HEK293 (cell line): ENCODE data around the gene IL36G.

Source experiments
- CTCF ChIA-PET: fragments of 350-600 bp; formaldehyde crosslinking; extraction: SDS; loops from one replicate; lab custom pipeline; 2021; ENCODE audit warnings: antibody characterized with exemption; lab: Yijun Ruan, JAX
- POLR2A ChIA-PET: fragments of 300-600 bp; formaldehyde crosslinking; extraction: SDS; loops from one replicate; lab custom pipeline; 2020; ENCODE audit warnings: antibody characterized with exemption, inconsistent platforms; lab: Yijun Ruan, JAX
- H3K27ac ChIP-seq: fragments of 200-500 bp; sonication (Bioruptor generic); 2 replicates; pipeline ENCODE4 v1.5.1; 2014; ENCODE audit warnings: low read depth, low read length, control low read depth, inconsistent platforms; ENCODE audit errors: extremely low read depth
- H3K36me3 ChIP-seq, 2 experiments: fragments of 200-500 bp in 1 of 2; sonication (Bioruptor generic) in 1 of 2; 1 replicate in 1 of 2; 2 replicates in 1 of 2; pipeline ENCODE4 v1.5.1; 2014 to 2017; ENCODE audit warnings: inconsistent platforms in 2 of 2, low read length in 2 of 2; ENCODE audit not compliant: control insufficient read depth in 2 of 2, insufficient read depth in 1 of 2
- H3K4me1 ChIP-seq: fragments of 200-500 bp; sonication (Bioruptor generic); 2 replicates; pipeline ENCODE4 v1.5.1; 2014; ENCODE audit warnings: mild to moderate bottlenecking, low read length, inconsistent platforms; ENCODE audit not compliant: control insufficient read depth, insufficient read depth
- H3K4me3 ChIP-seq: 2 replicates; pipeline ENCODE4 v1.5.1; 2011; ENCODE audit warnings: low read depth, mild to moderate bottlenecking, control low read depth, low read length, moderate library complexity
- H3K9me3 ChIP-seq: fragments of 200-500 bp; sonication (Bioruptor generic); 2 replicates; pipeline ENCODE4 v1.5.1; 2014; ENCODE audit warnings: low read depth, low read length, inconsistent platforms; ENCODE audit not compliant: control insufficient read depth, insufficient read depth
- EGR2 ChIP-seq: fragments of 450-650 bp; formaldehyde crosslinking; IDR thresholded peaks from 2 replicates; pipeline ENCODE4 v1.5.1; 2016; ENCODE audit warnings: low read depth, missing biosample characterization, missing genetic modification characterization
- HIC1 ChIP-seq: fragments of 450-650 bp; formaldehyde crosslinking; IDR thresholded peaks from 2 replicates; pipeline ENCODE4 v1.5.1; 2016; ENCODE audit warnings: missing biosample characterization, missing genetic modification characterization
- HOXD13 ChIP-seq: sonication (generic); formaldehyde crosslinking; IDR thresholded peaks from 2 replicates; pipeline ENCODE4 v1.8.0; 2022; ENCODE audit warnings: missing genetic modification reagents, borderline replicate concordance
- KLF10 ChIP-seq: fragments of 450-650 bp; IDR thresholded peaks from 2 replicates; pipeline ENCODE4 v1.5.1; 2018; ENCODE audit warnings: missing biosample characterization, mild to moderate bottlenecking, missing genetic modification characterization
- KLF16 ChIP-seq: fragments of 450-650 bp; formaldehyde crosslinking; IDR thresholded peaks from 2 replicates; pipeline ENCODE4 v1.5.1; 2017; ENCODE audit warnings: missing biosample characterization, missing genetic modification characterization
- MYNN ChIP-seq: fragments of 450-650 bp; formaldehyde crosslinking; IDR thresholded peaks from 2 replicates; pipeline ENCODE4 v1.5.1; 2016; ENCODE audit warnings: missing biosample characterization, missing genetic modification characterization, borderline replicate concordance
- PRDM1 ChIP-seq: fragments of 450-650 bp; formaldehyde crosslinking; IDR thresholded peaks from 2 replicates; pipeline ENCODE4; 2016; ENCODE audit warnings: missing biosample characterization, missing genetic modification characterization
- REST ChIP-seq: fragments of 450-650 bp; formaldehyde crosslinking; IDR thresholded peaks from 2 replicates; pipeline ENCODE4 v1.5.1; 2016; ENCODE audit warnings: missing biosample characterization, missing genetic modification characterization
- ZBTB26 ChIP-seq: fragments of 450-650 bp; formaldehyde crosslinking; optimal IDR thresholded peaks from 2 replicates; pipeline ENCODE3; 2016; ENCODE audit warnings: missing biosample characterization, mild to moderate bottlenecking, missing genetic modification characterization
- ZBTB49 ChIP-seq: fragments of 450-650 bp; formaldehyde crosslinking; IDR thresholded peaks from 2 replicates; pipeline ENCODE4 v1.5.1; 2016; ENCODE audit warnings: missing biosample characterization, missing genetic modification characterization, low read depth
- ZFP69B ChIP-seq: fragments of 450-650 bp; formaldehyde crosslinking; IDR thresholded peaks from 2 replicates; pipeline ENCODE4 v1.5.1; 2016; ENCODE audit warnings: missing biosample characterization, missing genetic modification characterization
- ZNF140 ChIP-seq: fragments of 450-650 bp; formaldehyde crosslinking; IDR thresholded peaks from 2 replicates; pipeline ENCODE4 v1.5.1; 2016; ENCODE audit warnings: missing biosample characterization, missing genetic modification characterization
- ZNF302 ChIP-seq: fragments of 450-650 bp; formaldehyde crosslinking; IDR thresholded peaks from 2 replicates; pipeline ENCODE4 v1.5.1; 2016; ENCODE audit warnings: missing biosample characterization, missing genetic modification characterization, low read depth
- ZNF37A ChIP-seq: fragments of 450-650 bp; IDR thresholded peaks from 2 replicates; pipeline ENCODE4 v1.5.1; 2018; ENCODE audit warnings: missing biosample characterization, missing genetic modification characterization
- ZNF423 ChIP-seq: fragments of 450-650 bp; formaldehyde crosslinking; IDR thresholded peaks from 2 replicates; pipeline ENCODE4 v1.5.1; 2016; ENCODE audit warnings: missing biosample characterization, missing genetic modification characterization
- ZNF48 ChIP-seq: fragments of 450-650 bp; formaldehyde crosslinking; IDR thresholded peaks from 2 replicates; pipeline ENCODE4 v1.5.1; 2016; ENCODE audit warnings: missing biosample characterization, missing genetic modification characterization
- ZNF501 ChIP-seq: fragments of 450-650 bp; formaldehyde crosslinking; IDR thresholded peaks from 2 replicates; pipeline ENCODE4 v1.5.1; 2016; ENCODE audit warnings: missing biosample characterization, missing genetic modification characterization
- ZNF514 ChIP-seq: fragments of 450-650 bp; formaldehyde crosslinking; IDR thresholded peaks from 2 replicates; pipeline ENCODE4 v1.5.1; 2016; ENCODE audit warnings: missing biosample characterization, missing genetic modification characterization
- ZNF549 ChIP-seq: fragments of 450-650 bp; IDR thresholded peaks from 2 replicates; pipeline ENCODE4 v1.5.1; 2018; ENCODE audit warnings: missing biosample characterization, missing genetic modification characterization, mild to moderate bottlenecking, inconsistent platforms, moderate library complexity
- ZNF555 ChIP-seq: fragments of 450-650 bp; formaldehyde crosslinking; conservative IDR thresholded peaks from 2 replicates; pipeline ENCODE4 v1.5.1; 2017; ENCODE audit warnings: missing biosample characterization, mild to moderate bottlenecking, missing genetic modification characterization, inconsistent platforms
- ZNF600 ChIP-seq: fragments of 450-650 bp; formaldehyde crosslinking; IDR thresholded peaks from 2 replicates; pipeline ENCODE4 v1.5.1; 2016; ENCODE audit warnings: missing biosample characterization, missing genetic modification characterization
- ZNF707 ChIP-seq: fragments of 450-650 bp; formaldehyde crosslinking; IDR thresholded peaks from 2 replicates; pipeline ENCODE4 v1.5.1; 2016; ENCODE audit warnings: missing biosample characterization, missing genetic modification characterization
- ZNF777 ChIP-seq: fragments of 450-650 bp; formaldehyde crosslinking; IDR thresholded peaks from 2 replicates; pipeline ENCODE4 v1.5.1; 2017; ENCODE audit warnings: missing biosample characterization, missing genetic modification characterization, borderline replicate concordance
- ZSCAN4 ChIP-seq: fragments of 450-650 bp; formaldehyde crosslinking; IDR thresholded peaks from 2 replicates; pipeline ENCODE4 v1.5.1; 2017; ENCODE audit warnings: missing biosample characterization, missing genetic modification characterization

IL36G gene

GRCh38 chr2:113012436-113013335 lies 34.9 kb downstream of the IL36G start (continued):
- TF ChIP-seq ZNF777 (tag by site-specific recombination) = no peak
- TF ChIP-seq ZNF600 (tag by site-specific recombination) = no peak
- TF ChIP-seq ZNF423 = no peak
- TF ChIP-seq ZNF501 (tag by site-specific recombination) = no peak
- TF ChIP-seq, all 188 proteins: peak for 0

- H3K9me3 ChIP-seq = no peaks in the 10 kb centered on the region
- no peak overlapping the region for H3K4me3 ChIP-seq
- H3K36me3 ChIP-seq = no peaks in the 10 kb centered on the region
- ChIA-PET CTCF (no interaction called here), POLR2A (no interaction called here)
- H3K4me1 ChIP-seq = no peaks in the 10 kb centered on the region
- no peak for TF ChIP-seq KLF10 (tag by site-specific recombination)
- no peak for TF ChIP-seq ZNF555 (tag by site-specific recombination)
- TF ChIP-seq MYNN (tag by site-specific recombination) = no peak
- no peak for TF ChIP-seq KLF16
- no peak for TF ChIP-seq ZBTB49 (tag by site-specific recombination)
- no peak for TF ChIP-seq EGR2 (tag by site-specific recombination)
- TF ChIP-seq ZNF302 (tag by site-specific recombination) = no peak
- TF ChIP-seq ZNF48 (tag by site-specific recombination) = no peak
- no peak for TF ChIP-seq ZNF37A (tag by site-specific recombination)
- TF ChIP-seq ZFP69B (tag by site-specific recombination) = no peak
- TF ChIP-seq ZSCAN4 (tag by site-specific recombination) = no peak
- TF ChIP-seq ZNF549 (tag by site-specific recombination) = no peak
- no peak for TF ChIP-seq ZNF707 (tag by site-specific recombination)
- TF ChIP-seq, all 188 proteins: peak for 0
- no peak overlapping the region for H3K27ac ChIP-seq
Observed at GRCh38 chr2:113013336-113013661, 35.5 kb downstream of the IL36G start.

- CTCF ChIA-PET = no interaction called here
- H3K9me3 ChIP-seq = no peaks in the 10 kb centered on the region
- no peaks in the 10 kb centered on the region for H3K36me3 ChIP-seq
- no peak overlapping the region for H3K27ac ChIP-seq
- H3K4me1 ChIP-seq = no peaks in the 10 kb centered on the region
- no peak overlapping the region for H3K4me3 ChIP-seq
- POLR2A ChIA-PET = no interaction called here
- TF ChIP-seq PRDM1 (tag by site-specific recombination) = no peak
- no peak for TF ChIP-seq ZNF140 (tag by site-specific recombination)
- no peak for TF ChIP-seq HOXD13
- TF ChIP-seq ZNF514 (tag by site-specific recombination) = no peak
- TF ChIP-seq HIC1 = no peak
- no peak for TF ChIP-seq REST (tag by site-specific recombination)
- TF ChIP-seq ZBTB26 (tag by site-specific recombination) = no peak
- no peak for TF ChIP-seq ZFP69B (tag by site-specific recombination)
Observed at GRCh38 chr2:113014067-113014466, 36.3 kb downstream of the IL36G start.
